Stimulated activated naive CD4-positive, alpha-beta T cell (primary cell): ENCODE measurements around the gene ACLY.
"Not testable (repeated sequence)": the region's sequence is repeated elsewhere in the genome, so short reads cannot be mapped to it uniquely, and the experiment has no call there.

Experiments used
- DNase-seq, 6 experiments: peaks; one replicate each; lab custom pipeline; 2025; lab: John Stamatoyannopoulos, UW

ACLY gene

DNA sequence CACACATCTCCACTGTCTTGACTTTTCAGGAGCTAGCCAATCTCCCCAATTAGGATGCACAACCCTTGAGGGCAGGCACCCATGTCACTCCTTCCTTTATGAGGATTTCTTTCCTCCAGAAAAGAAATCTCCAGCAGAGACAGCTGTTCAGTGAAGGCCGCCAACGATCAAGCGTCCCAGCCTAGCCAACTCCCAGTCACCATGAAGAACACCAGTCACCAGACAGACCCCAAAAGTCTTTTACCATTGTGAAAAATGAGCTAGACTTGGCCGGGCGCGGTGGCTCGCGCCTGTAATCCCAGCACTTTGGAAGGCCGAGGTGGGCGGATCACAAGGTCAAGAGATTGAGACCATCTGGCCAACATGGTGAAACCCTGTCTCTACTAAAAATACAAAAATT is 88.8 kb downstream of the ACLY start:
- DNase-seq = not testable (repeated sequence)

GRCh38 chr17:41825175-41825845 is 93.4 kb downstream of the ACLY start:
- DNase-seq = no peak

- DNase-seq = no peak
Measured at GRCh38 chr17:41824086-41824485, 94.7 kb downstream of the ACLY start.

GRCh38 chr17:41823580-41823979 is 95.2 kb downstream of the ACLY start:
- DNase-seq = no peak

GRCh38 chr17:41823141-41823524 is 95.6 kb downstream of the ACLY start:
- DNase-seq = no peak

GRCh38 chr17:41822216-41823140 is 96.3 kb downstream of the ACLY start:
- no peak for DNase-seq

DNA sequence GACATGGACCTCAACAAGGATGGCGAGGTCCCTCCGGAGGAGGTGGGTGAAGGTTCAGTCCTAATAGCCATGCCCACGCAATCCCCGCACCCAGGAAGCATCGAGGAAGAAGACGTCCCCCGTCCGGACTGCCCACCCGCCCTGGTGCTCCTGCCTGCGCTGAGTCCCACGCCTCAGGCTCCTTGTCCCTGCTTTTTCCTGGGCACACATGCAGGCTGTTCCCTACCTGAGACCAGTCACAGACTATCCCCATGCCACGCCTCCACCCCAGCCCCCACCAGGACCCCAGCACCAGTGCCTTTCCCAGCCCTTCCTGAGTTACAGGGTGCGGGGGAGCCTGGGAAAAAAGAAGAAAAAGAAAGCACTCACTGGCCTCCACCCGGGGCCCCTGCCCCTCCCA is 97.0 kb downstream of the ACLY start:
- DNase-seq = no peak

DNA sequence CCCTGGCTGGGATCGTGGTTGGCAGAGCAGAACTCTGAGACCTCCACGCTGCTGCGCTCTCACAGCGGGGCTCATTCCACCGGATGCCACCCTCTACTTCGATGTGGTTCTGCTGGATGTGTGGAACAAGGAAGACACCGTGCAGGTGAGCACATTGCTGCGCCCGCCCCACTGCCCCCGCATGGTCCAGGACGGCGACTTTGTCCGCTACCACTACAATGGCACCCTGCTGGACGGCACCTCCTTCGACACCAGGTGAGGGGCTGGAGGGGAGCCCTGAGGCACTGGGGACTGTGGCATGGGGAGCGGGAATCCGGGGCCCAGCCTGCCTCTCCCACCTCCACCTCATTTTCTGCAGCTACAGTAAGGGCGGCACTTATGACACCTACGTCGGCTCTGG is 100.7 kb downstream of the ACLY start:
- no peak for DNase-seq
